ENCODE measurements around the gene PLCB1.

DNA sequence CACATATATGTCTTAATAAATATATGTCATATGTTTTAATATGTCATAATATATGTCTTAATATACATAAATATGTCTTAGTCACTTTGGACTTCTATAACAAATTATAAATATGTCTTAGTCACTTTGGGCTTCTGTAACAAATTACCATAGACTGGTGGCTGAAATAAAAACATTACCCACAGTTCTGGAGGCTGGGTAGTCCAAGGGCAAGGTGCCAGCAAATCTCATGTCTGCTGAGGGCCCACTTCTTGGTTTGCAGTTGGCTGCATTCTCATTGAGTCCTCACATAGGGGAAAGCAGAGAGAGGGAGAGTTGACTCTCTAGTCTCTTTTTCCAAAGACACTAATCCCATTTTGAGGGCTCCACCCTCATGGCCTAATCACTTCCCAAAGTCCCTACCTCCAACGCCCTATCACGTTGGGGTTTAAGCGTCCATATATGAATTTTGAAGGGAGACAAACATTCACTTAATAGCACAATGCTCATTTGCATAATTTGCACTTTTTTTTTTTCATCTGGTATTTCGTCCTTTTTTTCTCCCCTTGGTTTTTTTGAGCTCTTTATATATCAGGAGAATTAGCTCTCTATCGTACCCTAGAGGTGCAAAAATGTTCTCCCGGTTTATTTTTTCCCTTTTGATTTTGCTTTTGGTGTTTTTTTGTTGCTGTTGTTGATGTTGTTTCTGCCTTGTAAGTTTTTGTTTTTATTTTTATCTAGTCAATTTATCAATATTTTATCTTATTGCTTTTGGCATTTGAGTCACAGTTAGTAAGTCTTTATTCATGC is 266.4 kb downstream of the PLCB1 start:
- TF ChIP-seq CTCF (IDR thresholded peaks at IDR 0.05) = no peak
- no peak for TF ChIP-seq POLR2A (IDR thresholded peaks at IDR 0.05)

Measured in breast epithelium (tissue), 3 donors.